ENCODE results near the gene NOS1AP.

DNA sequence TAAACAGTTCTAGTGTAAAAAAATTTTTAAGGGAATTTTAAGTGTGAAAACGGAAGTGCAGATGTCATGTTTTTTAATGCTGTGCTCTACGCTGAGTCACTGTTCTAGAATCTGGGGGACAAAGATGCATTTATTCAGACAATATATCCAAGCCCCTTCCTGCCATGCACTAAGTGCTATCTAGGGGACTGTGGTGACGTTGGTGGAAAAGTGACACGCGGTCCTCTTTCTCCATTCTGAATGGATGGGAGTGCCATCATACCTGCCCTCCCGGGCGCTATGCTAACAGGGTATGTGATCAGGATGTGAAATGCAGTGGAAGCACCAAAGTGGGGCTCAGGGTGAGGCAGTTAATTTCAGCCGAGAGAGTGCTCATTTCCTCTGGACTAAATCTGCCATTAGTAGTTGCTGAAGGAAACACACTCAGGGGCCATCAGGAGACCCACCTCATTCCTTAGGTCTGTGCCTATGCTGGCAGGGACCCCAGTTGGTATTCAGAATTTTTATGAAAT is 318.6 kb downstream of the NOS1AP start:
- TF ChIP-seq, protein P1, sequence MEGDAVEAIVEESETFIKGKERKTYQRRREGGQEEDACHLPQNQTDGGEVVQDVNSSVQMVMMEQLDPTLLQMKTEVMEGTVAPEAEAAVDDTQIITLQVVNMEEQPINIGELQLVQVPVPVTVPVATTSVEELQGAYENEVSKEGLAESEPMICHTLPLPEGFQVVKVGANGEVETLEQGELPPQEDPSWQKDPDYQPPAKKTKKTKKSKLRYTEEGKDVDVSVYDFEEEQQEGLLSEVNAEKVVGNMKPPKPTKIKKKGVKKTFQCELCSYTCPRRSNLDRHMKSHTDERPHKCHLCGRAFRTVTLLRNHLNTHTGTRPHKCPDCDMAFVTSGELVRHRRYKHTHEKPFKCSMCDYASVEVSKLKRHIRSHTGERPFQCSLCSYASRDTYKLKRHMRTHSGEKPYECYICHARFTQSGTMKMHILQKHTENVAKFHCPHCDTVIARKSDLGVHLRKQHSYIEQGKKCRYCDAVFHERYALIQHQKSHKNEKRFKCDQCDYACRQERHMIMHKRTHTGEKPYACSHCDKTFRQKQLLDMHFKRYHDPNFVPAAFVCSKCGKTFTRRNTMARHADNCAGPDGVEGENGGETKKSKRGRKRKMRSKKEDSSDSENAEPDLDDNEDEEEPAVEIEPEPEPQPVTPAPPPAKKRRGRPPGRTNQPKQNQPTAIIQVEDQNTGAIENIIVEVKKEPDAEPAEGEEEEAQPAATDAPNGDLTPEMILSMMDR (IDR thresholded peaks at IDR 0.05), result no peak
- TF ChIP-seq EP300 (IDR thresholded peaks at IDR 0.05) (no peak), POLR2A (IDR thresholded peaks at IDR 0.05) (no peak)

Measured in ovary (tissue), 3 donors.